Measurements from ENCODE around the gene GOLPH3. TPM values are rescaled to one million over a fixed set of nuclear protein-coding genes. Genes with fewer than 3 reads are reported as not detected.
"Not testable (repeated sequence)": the region's sequence is repeated elsewhere in the genome, so short reads cannot be mapped to it uniquely, and the experiment has no call there.

Gene GOLPH3
- 64.2 and 80.5 TPM in 2 replicates for total RNA-seq (ENCODE audit: low replicate concordance)

DNA sequence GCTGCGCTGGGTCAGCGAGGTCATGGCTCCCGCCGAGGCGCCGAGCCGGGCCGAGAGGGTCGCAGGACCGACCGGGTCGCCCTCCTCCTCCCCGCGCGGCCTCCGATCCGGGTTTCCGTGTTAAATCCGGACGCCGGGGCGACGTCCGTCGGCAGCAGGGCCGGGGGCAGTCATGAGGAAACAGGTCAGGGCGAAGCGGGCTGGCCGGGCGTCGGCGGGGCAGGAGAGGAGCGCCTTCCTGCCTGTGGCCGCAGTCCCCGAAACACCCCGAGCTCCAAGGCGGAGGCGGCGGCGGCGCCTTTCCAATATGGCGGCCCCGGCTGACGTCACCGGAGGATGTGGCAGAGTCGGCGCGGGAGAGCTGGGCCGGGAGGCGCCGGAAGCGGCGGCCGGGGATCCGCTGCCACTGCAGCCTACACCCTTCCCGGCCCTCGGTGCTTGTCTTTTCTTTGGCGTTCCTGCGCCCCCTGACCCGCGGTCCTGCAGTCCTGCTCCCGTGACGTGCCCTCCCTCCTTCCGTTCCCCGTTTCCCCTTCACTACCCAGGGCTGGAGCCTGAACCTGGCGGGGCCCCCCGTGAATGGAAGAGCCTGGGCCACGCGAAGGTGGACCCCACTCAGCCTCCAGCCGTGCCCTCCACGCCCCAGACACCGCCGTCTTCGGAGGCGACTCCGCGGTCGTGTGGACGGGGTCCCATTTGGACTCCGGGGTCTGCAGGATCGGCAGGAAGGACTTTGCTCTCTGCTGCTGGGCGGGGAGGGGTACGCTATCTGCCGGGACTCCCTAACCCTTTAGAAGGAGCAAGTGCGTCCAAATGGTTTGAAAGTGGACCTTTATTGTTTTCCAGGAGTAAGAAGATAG lies at the start of gene GOLPH3:
Gene GOLPH3 (minus strand): TSS at position 309 of the 860 bp plus-strand sequence. CDS start 285 bp downstream, at position 24.
- peaks cover 9% of the 10 kb centered on the region for H3K4me1 Mint-ChIP-seq
- H3K27ac Mint-ChIP-seq = peak within 1 kb of the TSS; percentile 99
- H3K4me3 Mint-ChIP-seq = peak within 1 kb of the TSS; percentile 100
- H3K79me2 ChIP-seq (ENCODE audit: low read depth) = peaks cover 58% of the 10 kb centered on the region
- H3K27me3 Mint-ChIP-seq (ENCODE audit: insufficient read depth, low read depth) = peaks cover 6% of the 10 kb centered on the region
- H3K9me3 ChIP-seq (ENCODE audit: low read depth) = no peaks in the 10 kb centered on the region
- H3F3A ChIP-seq (ENCODE audit: low read depth) = peaks cover 27% of the 10 kb centered on the region
- TF ChIP-seq EZH2 (IDR thresholded peaks at IDR 0.05) (peak; percentile 48), EZH2phosphoT487 (IDR thresholded peaks at IDR 0.05) (no peak)
- H2AFZ ChIP-seq (replicated peaks) = peak within 1 kb of the TSS; percentile 71
- H3K4me3 ChIP-seq = peak within 1 kb of the TSS; percentile 93
- peaks cover 4% of the 10 kb centered on the region for H3K4me1 ChIP-seq
- peak within 1 kb of the TSS; percentile 94 for H3K9ac ChIP-seq
- peaks cover 9% of the 10 kb centered on the region for H3K36me3 ChIP-seq
- peaks cover 34% of the 10 kb centered on the region for H4K20me1 ChIP-seq (ENCODE audit: low read depth)
- peak within 1 kb of the TSS; percentile 81 for H3K4me2 ChIP-seq
- peak; percentile 97 for DNase-seq (ENCODE audit: low spot score)
- H3K27ac ChIP-seq = peak within 1 kb of the TSS; percentile 100
- no peaks in the 10 kb centered on the region for H3K27me3 ChIP-seq
- peaks cover 22% of the 10 kb centered on the region for H3K36me3 Mint-ChIP-seq
- peaks cover 2% of the 10 kb centered on the region for H3K9me3 Mint-ChIP-seq

DNA sequence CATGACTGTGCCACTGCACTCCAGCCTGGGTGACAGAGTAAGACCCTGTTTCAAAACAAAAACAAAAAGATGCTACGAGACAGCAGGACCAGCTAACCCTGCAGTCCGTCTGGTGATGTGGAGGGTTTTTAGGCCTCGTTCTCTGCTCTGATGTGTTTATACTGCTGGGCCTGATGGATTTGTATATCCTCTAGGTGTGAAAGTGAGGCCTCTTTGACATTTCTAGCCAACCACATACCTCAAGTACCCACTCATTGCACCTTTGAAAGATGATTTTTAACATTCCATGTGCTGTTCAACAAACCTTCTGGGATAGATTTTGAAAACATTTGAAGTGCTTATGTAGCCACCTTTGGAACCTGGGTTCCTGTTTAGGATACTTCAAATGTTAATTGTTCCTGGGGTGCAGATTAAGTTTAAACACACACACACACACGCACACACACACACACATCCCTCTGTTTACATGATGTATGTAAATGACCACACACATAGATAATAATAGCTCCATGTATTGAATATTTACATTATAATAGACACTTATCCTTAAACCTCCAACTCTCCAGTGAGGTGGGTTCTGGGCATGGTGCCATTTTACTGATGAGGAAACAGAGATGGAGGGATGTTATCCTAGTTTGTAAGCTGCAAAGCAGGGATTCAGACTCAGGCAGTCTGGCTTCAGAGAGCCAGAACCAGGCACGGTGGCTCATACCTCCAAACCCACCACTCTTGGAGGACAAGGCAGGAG lies 48.8 kb upstream of the GOLPH3 start:
- H3K27me3 ChIP-seq = no peaks in the 10 kb centered on the region
- no peaks in the 10 kb centered on the region for H3K79me2 ChIP-seq (ENCODE audit: low read depth)
- H4K20me1 ChIP-seq (ENCODE audit: low read depth) = no peaks in the 10 kb centered on the region
- no peak overlapping the region for H3K4me3 ChIP-seq
- Mint-ChIP-seq H3K4me1 (peaks cover 12% of the 10 kb centered on the region), H3K9me3 (no peaks in the 10 kb centered on the region), H3K36me3 (peaks cover 9% of the 10 kb centered on the region), H3K27me3 (ENCODE audit: insufficient read depth, low read depth) (peaks cover 8% of the 10 kb centered on the region), H3K27ac (no peak overlapping the region), H3K4me3 (no peak overlapping the region)
- no peak overlapping the region for H3K4me2 ChIP-seq
- H3K36me3 ChIP-seq = no peaks in the 10 kb centered on the region
- no peak overlapping the region for H3K9ac ChIP-seq
- peaks cover 4% of the 10 kb centered on the region for H3K4me1 ChIP-seq
- no peaks in the 10 kb centered on the region for H3K9me3 ChIP-seq (ENCODE audit: low read depth)
- TF ChIP-seq EZH2phosphoT487 (IDR thresholded peaks at IDR 0.05) (no peak), EZH2 (IDR thresholded peaks at IDR 0.05) (no peak)
- TF ChIP-seq, protein P1, sequence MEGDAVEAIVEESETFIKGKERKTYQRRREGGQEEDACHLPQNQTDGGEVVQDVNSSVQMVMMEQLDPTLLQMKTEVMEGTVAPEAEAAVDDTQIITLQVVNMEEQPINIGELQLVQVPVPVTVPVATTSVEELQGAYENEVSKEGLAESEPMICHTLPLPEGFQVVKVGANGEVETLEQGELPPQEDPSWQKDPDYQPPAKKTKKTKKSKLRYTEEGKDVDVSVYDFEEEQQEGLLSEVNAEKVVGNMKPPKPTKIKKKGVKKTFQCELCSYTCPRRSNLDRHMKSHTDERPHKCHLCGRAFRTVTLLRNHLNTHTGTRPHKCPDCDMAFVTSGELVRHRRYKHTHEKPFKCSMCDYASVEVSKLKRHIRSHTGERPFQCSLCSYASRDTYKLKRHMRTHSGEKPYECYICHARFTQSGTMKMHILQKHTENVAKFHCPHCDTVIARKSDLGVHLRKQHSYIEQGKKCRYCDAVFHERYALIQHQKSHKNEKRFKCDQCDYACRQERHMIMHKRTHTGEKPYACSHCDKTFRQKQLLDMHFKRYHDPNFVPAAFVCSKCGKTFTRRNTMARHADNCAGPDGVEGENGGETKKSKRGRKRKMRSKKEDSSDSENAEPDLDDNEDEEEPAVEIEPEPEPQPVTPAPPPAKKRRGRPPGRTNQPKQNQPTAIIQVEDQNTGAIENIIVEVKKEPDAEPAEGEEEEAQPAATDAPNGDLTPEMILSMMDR (IDR thresholded peaks at IDR 0.05) = no peak
- H3F3A ChIP-seq (ENCODE audit: low read depth) = peaks cover 4% of the 10 kb centered on the region
- no peak for DNase-seq (ENCODE audit: low spot score)
- H2AFZ ChIP-seq (replicated peaks) = no peak overlapping the region
- no peak overlapping the region for H3K27ac ChIP-seq

DNA sequence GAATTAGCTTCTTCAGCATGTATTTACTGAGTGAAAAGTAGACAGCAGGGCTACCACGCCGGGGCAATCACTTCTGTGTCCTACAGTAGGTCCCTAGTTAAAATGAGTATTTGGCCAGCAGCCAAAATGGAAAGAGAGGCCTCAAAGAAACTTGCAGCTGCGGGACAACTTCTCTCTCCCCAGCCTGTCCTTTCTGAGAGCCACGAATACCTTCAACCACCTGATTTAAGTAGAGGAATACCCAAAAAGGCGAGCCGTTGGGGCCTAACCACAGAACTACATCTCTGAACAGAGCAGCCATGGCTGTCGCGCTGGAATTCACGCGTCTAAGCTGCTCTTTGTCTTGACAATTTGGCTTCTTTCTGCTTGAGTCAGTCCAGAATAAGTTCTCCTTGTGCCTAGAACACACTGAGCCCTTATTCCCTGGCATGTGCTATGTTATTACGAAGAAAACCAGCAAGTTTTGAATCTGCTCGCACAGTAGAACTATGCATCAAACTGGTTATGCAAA lies 43.8 kb upstream of the GOLPH3 start:
- no peaks in the 10 kb centered on the region for H4K20me1 ChIP-seq (ENCODE audit: low read depth)
- H3K27me3 ChIP-seq = no peaks in the 10 kb centered on the region
- H3K27ac ChIP-seq = no peak overlapping the region
- DNase-seq (ENCODE audit: low spot score) = peak; percentile 42
- TF ChIP-seq, protein P1 (IDR thresholded peaks at IDR 0.05) = no peak
- TF ChIP-seq EZH2 (IDR thresholded peaks at IDR 0.05) (no peak), EZH2phosphoT487 (IDR thresholded peaks at IDR 0.05) (no peak)
- H3K4me3 ChIP-seq = no peak overlapping the region
- no peaks in the 10 kb centered on the region for H3K79me2 ChIP-seq (ENCODE audit: low read depth)
- Mint-ChIP-seq H3K36me3 (no peaks in the 10 kb centered on the region), H3K4me1 (peaks cover 10% of the 10 kb centered on the region), H3K27ac (no peak overlapping the region), H3K9me3 (no peaks in the 10 kb centered on the region), H3K27me3 (ENCODE audit: insufficient read depth, low read depth) (peaks cover 11% of the 10 kb centered on the region), H3K4me3 (no peak overlapping the region)
- H3K4me1 ChIP-seq = peaks cover 6% of the 10 kb centered on the region
- no peaks in the 10 kb centered on the region for H3K9me3 ChIP-seq (ENCODE audit: low read depth)
- H3K9ac ChIP-seq = no peak overlapping the region
- peak overlapping the region; percentile 96 for H2AFZ ChIP-seq (replicated peaks)
- H3K36me3 ChIP-seq = no peaks in the 10 kb centered on the region
- peaks cover 6% of the 10 kb centered on the region for H3F3A ChIP-seq (ENCODE audit: low read depth)
- no peak overlapping the region for H3K4me2 ChIP-seq

GRCh38 chr5:32214344-32214743 lies 40.2 kb upstream of the GOLPH3 start:
- not testable (repeated sequence) for H3K36me3 Mint-ChIP-seq; H3K9me3 Mint-ChIP-seq; H3K27me3 Mint-ChIP-seq (ENCODE audit: insufficient read depth, low read depth); H3K27me3 ChIP-seq; H2AFZ ChIP-seq (replicated peaks); H3K4me1 ChIP-seq; DNase-seq (ENCODE audit: low spot score); H3K79me2 ChIP-seq (ENCODE audit: low read depth); H3K4me2 ChIP-seq; H3K9ac ChIP-seq; H3K27ac ChIP-seq; H3K36me3 ChIP-seq; H3K4me3 ChIP-seq; H4K20me1 ChIP-seq (ENCODE audit: low read depth); H3K4me3 Mint-ChIP-seq; H3K9me3 ChIP-seq (ENCODE audit: low read depth); H3F3A ChIP-seq (ENCODE audit: low read depth); H3K27ac Mint-ChIP-seq
- peaks cover 16% of the 10 kb centered on the region for H3K4me1 Mint-ChIP-seq
